SK-N-SH treated with all-trans-retinoic acid at 6 μM for 48 hours (cell line): ENCODE results near the gene IQSEC3.

Experiments
- CSDC2 ChIP-seq: fragments of 250-450 bp; sonication (Bioruptor Pico); IDR thresholded peaks from 2 replicates; pipeline ENCODE4 v1.5.0; 2020; ENCODE audit warnings: mild to moderate bottlenecking, moderate library complexity
- GLIS3 ChIP-seq: fragments of 250-450 bp; sonication (Bioruptor Pico); IDR thresholded peaks from 2 replicates; pipeline ENCODE4 v1.5.0; 2020; ENCODE audit warnings: mild to moderate bottlenecking, moderate library complexity
- TCF4 ChIP-seq: fragments of 250-450 bp; sonication (Bioruptor Pico); IDR thresholded peaks from 2 replicates; pipeline ENCODE4 v1.8.0; 2021; ENCODE audit warnings: mild to moderate bottlenecking, moderate library complexity, borderline replicate concordance
- TOX ChIP-seq: fragments of 250-450 bp; sonication (Bioruptor Pico); IDR thresholded peaks from 2 replicates; pipeline ENCODE4 v1.8.0; 2021; ENCODE audit warnings: mild to moderate bottlenecking, moderate library complexity, borderline replicate concordance
- ZFP3 ChIP-seq: fragments of 250-450 bp; sonication (Bioruptor Pico); IDR thresholded peaks from 2 replicates; pipeline ENCODE4 v1.5.0; 2020; ENCODE audit warnings: mild to moderate bottlenecking, moderate library complexity
- ZFP30 ChIP-seq: fragments of 450-650 bp; formaldehyde crosslinking; IDR thresholded peaks from 2 replicates; pipeline ENCODE4 v1.5.0; 2022; ENCODE audit warnings: mild to moderate bottlenecking, moderate library complexity

GRCh38 chr12:152440-152839 lies 85.9 kb downstream of the IQSEC3 start:
- TF ChIP-seq ZFP30 (CRISPR knock-in tag) = no peak
- no peak for TF ChIP-seq ZFP3 (CRISPR knock-in tag)
- TF ChIP-seq TCF4 = no peak
- no peak for TF ChIP-seq GLIS3 (CRISPR knock-in tag)
- TF ChIP-seq TOX (CRISPR knock-in tag) = no peak
- no peak for TF ChIP-seq CSDC2
